B cell (primary cell): ENCODE measurements around the gene STON1.

Experiments
- CTCF ChIP-seq: fragments of 200-600 bp; IDR thresholded peaks from one replicate; pipeline ENCODE4 v1.8.0; 2022; ENCODE audit warnings: antibody characterized with exemption, mild to moderate bottlenecking
- EZH2 ChIP-seq: IDR thresholded peaks from 2 replicates; pipeline ENCODE4 v1.6.1; 2012; ENCODE audit warnings: borderline replicate concordance, low read depth, mild to moderate bottlenecking, moderate library complexity, low read length; ENCODE audit not compliant: insufficient read depth, poor library complexity, severe bottlenecking

GRCh38 chr2:48519593-48519992 lies 10.4 kb upstream of the STON1 start:
- TF ChIP-seq CTCF, result no peak
- no peak for TF ChIP-seq EZH2
